ENCODE results near the gene IFNA6.

The IFNA6 gene

DNA sequence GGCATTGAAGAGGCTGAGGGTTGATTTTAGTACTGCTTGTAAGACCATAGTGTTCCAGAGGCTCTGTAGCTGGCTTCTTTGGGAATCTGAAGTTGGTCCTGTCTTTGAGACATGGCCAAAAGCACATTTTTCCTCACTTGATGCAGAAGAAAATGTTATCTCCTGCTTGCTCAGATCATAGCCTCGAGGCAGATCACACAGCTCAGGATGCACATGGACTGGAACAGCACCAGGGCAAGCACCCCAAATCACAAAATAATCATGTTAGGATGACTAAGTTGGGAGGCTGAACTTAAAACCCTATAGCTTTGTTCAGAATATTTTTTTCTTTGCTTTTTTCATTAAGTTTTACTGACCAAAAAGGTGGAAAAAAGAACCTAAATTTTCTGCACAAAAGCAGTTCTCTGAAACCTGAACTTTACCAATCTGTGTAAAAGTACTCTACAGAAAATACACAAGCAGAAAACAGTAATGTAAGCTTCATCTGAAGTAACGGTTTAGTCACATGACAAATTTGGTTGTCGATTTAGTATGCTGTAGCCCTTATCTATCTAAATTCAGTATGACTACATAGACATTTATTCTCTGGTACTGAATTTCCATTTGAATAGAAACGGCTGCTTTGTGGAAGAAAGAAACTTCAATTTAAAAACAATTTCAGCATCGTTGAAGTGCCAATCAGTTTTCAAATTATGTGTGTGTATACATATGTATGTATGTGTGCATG lies 18.8 kb downstream of the IFNA6 start:
- no peak for DNase-seq (ENCODE audit: low read depth)

DNA sequence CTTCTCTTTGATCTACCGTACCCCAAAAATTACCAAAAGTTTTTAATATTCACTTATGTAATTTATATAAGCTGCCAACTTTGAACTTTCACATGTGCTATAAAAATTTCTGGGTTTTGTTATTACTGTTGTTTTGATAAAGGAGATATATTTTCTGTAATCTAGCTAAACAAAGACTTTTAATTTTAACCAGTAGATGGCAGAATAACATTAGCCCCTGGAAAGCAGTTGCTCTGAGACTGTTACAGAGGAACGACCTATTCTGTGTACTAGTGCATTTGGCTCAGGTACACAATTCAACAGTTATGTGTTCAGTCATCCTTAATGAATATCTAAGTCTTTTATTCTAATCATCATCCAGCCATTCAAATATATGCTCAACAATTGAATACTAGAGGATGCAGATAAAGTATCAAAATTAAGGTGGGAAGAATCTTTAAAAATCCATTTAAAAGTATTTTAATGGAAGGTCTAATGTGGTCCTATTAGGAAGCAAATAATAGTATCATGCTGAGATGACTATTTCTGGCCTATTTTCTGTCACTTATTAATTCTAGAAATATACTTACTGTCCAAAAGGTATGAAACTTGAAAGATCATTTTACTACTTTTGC lies 24.1 kb downstream of the IFNA6 start:
- no peak for DNase-seq (ENCODE audit: low read depth)

DNA sequence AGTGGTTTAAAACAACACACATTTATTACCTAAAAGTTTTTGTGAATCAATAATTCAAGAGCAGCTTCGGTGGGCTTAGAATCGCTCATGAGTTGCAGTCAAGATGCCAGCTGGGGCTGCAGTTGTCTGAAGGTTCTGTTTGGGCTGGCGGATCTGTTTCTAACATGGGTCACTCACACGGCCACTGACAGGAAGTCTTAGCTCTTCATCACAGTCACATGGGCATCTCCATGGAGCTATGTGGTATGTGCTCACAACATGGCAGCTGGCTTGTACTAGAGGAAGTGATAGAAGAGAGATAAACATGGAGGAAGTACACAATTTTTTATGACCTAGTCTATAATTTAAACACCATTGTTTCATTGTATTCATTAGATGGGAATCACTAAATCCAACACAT lies 26.6 kb downstream of the IFNA6 start:
- no peak for DNase-seq (ENCODE audit: low read depth)

DNA sequence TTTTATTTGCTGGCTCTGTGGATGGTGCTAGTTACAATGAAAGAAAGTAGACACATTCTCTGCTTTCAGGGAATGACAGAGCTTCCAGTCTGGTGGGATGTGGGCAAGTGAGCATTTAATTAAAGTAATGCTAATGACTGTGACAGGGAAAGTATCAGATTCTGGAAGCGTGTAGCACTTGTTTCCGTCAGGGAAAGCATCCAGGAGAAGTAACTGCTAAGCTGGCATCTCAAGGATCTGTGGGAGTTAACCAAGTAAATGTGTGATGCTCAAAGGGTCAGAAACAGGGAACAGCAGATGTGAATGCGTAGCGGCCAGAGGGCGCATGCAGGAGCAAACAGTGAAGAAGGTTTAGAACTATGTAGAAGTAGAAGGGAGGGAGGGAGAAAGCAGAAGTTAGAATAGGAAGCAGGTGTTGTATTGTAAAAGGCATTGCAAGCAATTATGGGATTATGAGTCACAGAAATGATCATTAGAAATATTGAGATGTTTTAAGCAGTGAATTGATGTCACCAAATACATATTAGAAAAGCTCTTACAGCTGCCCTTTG lies 27.7 kb downstream of the IFNA6 start:
- DNase-seq (ENCODE audit: low read depth): no peak

DNA sequence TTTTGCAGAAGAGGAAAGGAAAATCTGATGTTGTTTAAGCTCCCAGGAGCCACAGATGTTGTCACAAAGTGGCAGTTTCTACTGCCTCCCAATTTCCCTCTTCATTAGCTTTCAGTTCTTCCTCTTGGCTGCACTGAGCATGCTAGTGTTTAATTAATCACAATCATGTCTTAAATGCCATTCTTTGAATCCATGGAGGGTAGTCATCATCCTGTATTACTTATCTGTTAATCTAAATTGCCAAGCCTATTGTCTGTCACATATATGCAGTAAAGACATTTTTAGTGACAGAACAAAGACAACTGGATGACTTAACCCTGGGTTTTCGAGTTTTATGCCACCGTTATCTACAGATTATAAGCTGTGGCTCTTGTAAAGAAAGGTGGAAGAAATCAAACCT lies 30.2 kb downstream of the IFNA6 start:
- no peak for DNase-seq (ENCODE audit: low read depth)

DNA sequence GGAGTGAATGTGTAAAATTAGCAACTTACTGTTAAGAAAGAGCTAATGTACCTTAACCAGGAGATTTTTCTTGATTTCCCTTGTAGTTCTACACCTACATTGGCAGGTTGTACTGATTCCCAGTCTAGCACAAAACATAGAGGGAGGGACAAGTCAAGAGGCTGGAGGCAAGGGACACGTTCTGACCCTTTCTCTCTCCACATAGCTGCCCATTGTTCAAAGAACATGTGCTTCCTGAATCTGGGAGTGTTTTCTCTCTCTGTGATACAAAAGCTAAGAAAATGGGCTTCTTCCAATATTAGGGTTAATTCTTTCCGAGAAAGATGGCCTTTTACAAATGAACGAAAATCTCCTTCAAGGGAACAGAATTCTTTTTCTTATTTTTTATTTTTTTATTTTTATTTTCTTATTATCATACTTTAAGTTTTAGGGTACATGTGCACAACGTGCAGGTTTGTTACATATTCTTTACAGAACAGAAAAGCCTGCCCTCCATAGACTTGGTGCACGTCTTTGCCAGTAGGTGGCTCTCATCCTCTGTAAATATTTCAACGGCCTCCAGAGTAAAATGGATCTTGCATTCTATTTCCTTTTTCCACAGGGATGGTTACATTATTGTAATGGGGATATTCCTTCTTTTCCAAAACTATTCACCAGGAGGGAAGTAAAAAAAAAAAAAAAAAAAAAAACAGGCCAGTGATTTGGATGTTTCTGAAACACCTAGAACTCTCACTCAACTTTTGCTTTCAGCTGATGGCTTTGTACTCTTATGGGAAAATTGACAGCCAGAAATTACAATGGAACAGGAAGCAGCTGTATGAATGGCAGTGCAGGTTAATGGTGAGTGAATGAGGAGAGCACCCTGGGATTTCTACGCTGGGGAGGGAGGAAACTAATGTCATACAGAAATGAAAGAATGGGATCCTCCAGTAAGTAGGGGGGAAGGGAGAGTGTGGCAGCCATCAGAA lies 32.4 kb downstream of the IFNA6 start:
- DNase-seq (ENCODE audit: low read depth): no peak

DNA sequence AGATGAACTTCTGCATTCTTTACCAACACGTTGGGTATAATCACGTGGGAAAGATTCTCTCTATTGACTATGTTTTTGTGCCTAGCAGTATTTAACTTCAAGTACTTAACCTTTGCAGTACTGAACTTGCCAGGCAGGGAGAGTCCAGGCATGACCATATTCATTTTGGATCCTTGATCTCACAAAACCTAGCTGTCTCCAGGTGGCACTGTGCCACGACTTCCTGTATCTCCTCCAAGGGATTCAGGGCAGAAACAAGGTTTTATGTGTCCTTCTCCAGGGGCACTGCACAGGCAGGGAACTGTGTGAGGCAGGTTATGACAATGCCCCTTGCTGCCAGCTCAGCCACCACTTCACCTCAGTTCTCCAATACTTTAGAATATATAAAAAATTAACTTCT lies 33.8 kb downstream of the IFNA6 start:
- DNase-seq (ENCODE audit: low read depth): no peak

DNA sequence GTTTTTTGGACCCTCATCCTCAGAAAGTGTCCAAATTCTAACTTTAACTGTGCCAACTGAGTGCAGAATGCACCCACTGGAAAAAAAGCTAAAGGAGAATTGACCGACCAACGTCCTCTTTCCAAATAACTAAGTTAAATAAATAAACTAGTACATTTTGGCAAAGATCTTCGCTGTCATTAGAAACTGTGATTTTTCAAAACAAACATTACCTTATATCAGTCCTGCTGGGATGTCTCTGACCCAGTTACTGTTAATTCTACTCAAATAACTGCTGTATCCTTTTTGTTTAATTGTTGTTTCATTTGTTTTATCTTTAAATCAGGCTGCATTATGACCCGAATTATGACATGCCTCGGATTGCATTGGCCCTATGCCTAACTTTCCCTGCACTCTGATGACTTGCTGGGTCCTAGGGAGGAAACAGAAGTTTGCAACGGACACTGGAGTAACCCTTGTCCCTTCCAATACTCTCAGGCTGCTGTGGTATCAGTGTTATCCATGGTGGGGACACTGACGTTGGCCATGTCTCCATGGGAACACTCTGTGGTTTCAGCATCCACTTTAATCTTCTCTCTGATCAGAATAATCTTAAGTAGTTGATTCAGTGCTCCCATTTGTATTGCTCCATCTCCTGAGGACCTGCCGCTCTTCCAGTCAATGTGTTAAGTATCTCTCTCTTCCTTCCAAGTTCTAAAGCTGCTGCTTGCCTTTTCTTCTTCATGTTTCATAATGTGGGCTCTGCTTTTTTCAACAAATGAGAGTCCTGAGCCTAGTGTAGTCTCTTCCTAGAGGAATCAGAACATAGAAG lies 34.5 kb downstream of the IFNA6 start:
- DNase-seq (ENCODE audit: low read depth): no peak

DNA sequence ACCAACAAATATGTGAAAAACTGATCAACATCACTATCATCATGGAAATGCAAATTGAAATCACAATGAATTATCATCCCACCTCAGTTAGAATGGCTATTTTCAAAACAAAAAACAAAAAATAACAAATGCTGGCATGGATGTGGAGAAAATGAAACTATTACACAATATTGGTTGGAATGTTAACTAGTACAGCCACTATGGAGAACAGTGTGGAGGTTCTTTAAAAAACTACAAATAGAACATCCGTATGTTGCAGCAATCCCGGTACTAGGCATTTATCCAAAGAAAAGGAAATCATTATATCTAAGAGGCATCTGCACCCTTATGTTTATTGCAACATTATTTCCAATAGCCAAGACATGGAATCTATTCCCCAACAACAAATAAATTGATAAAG lies 36.5 kb downstream of the IFNA6 start:
- no peak for DNase-seq (ENCODE audit: low read depth)

DNA sequence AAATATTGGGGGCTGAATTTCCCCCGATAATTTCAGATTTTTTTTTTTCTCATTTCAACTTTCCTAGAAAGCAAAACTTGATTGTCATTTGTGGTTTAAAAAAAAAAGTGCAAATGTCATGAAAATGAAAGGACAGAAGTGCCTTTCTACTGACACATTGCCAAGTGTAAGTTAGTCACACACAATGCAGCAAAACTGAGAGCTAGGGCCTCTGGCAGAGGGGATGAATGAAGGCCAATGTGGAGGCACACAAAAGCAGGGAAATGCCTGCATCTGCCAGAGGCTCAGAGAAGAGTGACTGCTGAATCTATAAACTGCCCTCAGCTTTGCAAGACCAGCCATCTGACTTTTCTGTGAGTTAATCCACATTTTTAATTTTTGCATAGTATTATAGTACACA lies 38.8 kb downstream of the IFNA6 start:
- no peak for DNase-seq (ENCODE audit: low read depth)

DNA sequence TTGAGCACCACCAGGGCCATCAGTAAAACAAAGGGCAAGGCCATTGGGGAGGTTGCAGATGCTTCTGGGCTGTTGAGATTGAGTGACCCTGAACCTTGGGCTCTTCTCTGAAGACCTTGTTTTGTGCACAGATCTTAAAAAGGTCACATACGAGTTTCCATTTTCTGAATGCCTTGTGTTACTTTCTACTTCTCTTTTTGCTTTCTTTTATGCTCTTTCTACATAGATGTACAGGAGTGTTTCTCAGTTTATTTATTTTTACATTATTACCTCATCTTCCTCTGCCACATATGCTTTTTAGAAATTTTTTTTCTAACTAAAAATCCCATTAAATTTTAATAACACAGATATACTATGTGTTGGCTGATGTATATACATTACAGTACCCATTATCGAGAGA lies 45.5 kb downstream of the IFNA6 start, which contains the start of gene IFNA5:
IFNA5 (minus strand) TSS at position 101 of the 400 bp plus-strand sequence; CDS start at position 44, 57 bp downstream.
- no peak for DNase-seq (ENCODE audit: low read depth)
